ENCODE results near the gene RPTN. TPM values are rescaled to one million over a fixed set of nuclear protein-coding genes. Genes with fewer than 3 reads are reported as not detected.

The RPTN gene
- total RNA-seq, 1 experiment from 2014 or later = not detected

DNA sequence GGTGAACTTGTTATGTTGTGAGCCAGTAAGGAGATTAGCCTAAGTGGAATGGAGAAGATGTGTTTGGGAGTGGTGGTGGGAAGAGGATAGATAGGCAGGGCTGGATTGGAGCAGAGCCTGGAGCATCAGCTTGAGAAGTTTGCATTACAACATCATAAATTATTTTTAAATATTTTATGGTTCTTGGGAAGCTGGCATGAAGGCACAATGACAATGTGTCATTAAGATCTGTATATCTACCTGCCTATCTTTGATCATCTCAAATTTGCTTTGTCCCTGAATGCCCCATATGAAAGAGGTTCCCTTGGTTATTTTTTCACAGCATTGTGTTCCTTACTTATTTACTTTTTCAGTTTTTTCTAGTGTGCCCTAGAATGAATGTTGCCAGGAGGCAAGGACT is 32.7 kb upstream of the RPTN start:
- Mint-ChIP-seq H3K27me3 (ENCODE audit: insufficient read depth, unreplicated experiment) (peaks cover 11% of the 10 kb centered on the region), H3K4me3 (ENCODE audit: unreplicated experiment) (peak overlapping the region; percentile 3), H3K36me3 (ENCODE audit: insufficient read depth, unreplicated experiment) (no peaks in the 10 kb centered on the region), H3K9me3 (ENCODE audit: unreplicated experiment) (no peaks in the 10 kb centered on the region), H3K27ac (ENCODE audit: low read depth, unreplicated experiment) (no peak overlapping the region), H3K4me1 (ENCODE audit: insufficient read depth, unreplicated experiment) (peaks cover 31% of the 10 kb centered on the region)
- no TSS peak for BruUV-seq (replicated peaks)
- ChIA-PET CTCF (interaction anchor here (1.0 to 3.4 kb wide), 8 partner anchors 32 to 353 kb away, joined by 3 to 25 read pairs (median 11); partner anchors contain the start of gene HRNR), POLR2A (interaction anchor here (0.6 to 2.6 kb wide), 10 partner anchors 20 to 267 kb away, joined by 3 to 22 read pairs (median 4); partner anchors contain the start of gene S100A11)
- DNase-seq (ENCODE audit: unreplicated experiment) = no peak
- intact Hi-C loops (cut with micrococcal nuclease) = loop anchor here (2.0 kb wide), 1 partner anchor 341 kb away; no protein-coding TSS in a partner anchor
- TF ChIP-seq, protein P1, sequence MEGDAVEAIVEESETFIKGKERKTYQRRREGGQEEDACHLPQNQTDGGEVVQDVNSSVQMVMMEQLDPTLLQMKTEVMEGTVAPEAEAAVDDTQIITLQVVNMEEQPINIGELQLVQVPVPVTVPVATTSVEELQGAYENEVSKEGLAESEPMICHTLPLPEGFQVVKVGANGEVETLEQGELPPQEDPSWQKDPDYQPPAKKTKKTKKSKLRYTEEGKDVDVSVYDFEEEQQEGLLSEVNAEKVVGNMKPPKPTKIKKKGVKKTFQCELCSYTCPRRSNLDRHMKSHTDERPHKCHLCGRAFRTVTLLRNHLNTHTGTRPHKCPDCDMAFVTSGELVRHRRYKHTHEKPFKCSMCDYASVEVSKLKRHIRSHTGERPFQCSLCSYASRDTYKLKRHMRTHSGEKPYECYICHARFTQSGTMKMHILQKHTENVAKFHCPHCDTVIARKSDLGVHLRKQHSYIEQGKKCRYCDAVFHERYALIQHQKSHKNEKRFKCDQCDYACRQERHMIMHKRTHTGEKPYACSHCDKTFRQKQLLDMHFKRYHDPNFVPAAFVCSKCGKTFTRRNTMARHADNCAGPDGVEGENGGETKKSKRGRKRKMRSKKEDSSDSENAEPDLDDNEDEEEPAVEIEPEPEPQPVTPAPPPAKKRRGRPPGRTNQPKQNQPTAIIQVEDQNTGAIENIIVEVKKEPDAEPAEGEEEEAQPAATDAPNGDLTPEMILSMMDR (IDR thresholded peaks at IDR 0.05; ENCODE audit: unreplicated experiment) = no peak

DNA sequence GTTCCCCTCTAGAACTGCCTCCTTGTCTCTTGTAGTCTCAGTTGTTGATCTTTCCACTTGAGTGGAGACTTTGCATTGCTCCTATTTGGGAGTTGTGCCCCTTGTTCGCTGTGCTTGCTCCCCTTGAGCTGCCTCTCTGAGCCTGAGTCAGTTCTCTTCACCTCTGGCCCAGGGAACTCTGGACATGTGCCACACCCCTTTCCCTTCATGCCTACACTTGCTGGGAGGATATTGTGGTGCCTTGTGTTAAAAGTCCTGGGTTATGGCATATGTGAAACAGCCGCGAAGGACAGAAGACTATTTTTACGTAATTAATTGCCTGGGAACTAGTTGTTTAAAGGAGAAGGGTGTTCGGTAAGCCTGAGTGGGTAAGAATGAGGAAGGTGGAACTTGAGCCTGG is 32.2 kb upstream of the RPTN start:
- intact Hi-C loops (cut with micrococcal nuclease) = loop anchor here (2.0 kb wide), 1 partner anchor 342 kb away; no protein-coding TSS in a partner anchor
- H3K27ac Mint-ChIP-seq (ENCODE audit: low read depth, unreplicated experiment) = no peak overlapping the region
- H3K4me3 Mint-ChIP-seq (ENCODE audit: unreplicated experiment) = peak overlapping the region; percentile 3
- peak; percentile 95 for DNase-seq (ENCODE audit: unreplicated experiment)
- CTCF ChIA-PET = interaction anchor here (0.7 to 3.4 kb wide), 13 partner anchors 32 to 354 kb away, joined by 3 to 25 read pairs (median 5); partner anchors contain the start of gene HRNR
- peaks cover 11% of the 10 kb centered on the region for H3K27me3 Mint-ChIP-seq (ENCODE audit: insufficient read depth, unreplicated experiment)
- no TSS peak for BruUV-seq (replicated peaks)
- TF ChIP-seq, protein P1 (IDR thresholded peaks at IDR 0.05; ENCODE audit: unreplicated experiment) = no peak
- H3K4me1 Mint-ChIP-seq (ENCODE audit: insufficient read depth, unreplicated experiment) = peaks cover 32% of the 10 kb centered on the region
- H3K9me3 Mint-ChIP-seq (ENCODE audit: unreplicated experiment) = no peaks in the 10 kb centered on the region
- no peaks in the 10 kb centered on the region for H3K36me3 Mint-ChIP-seq (ENCODE audit: insufficient read depth, unreplicated experiment)
- POLR2A ChIA-PET = interaction anchor here (0.7 to 2.6 kb wide), 13 partner anchors 21 to 268 kb away, joined by 3 to 22 read pairs (median 4); partner anchors contain the start of genes HRNR and S100A11

DNA sequence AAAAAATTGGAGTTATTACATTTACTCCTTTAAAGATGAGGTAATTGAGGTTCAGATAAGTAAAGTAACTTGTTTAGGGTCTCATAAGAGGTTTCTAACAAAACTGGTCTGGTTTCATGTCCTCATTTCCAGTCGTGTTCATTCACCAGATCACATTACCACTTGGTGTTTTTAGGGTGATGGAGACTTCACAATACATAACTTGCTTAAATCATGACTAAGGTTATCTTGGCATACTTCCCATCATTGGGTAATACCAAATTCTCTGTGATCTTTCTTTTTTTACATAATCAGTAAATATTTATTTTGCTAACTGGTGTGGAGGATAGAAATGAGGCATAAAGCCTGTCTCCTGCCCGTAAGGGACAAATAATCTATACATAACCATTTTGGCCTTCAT is 31.6 kb upstream of the RPTN start:
- POLR2A ChIA-PET = interaction anchor here (0.8 to 2.6 kb wide), 10 partner anchors 34 to 268 kb away, joined by 3 to 22 read pairs (median 4); partner anchors contain the start of gene HRNR
- H3K4me3 Mint-ChIP-seq (ENCODE audit: unreplicated experiment) = no peak overlapping the region
- peak; percentile 98 for DNase-seq (ENCODE audit: unreplicated experiment)
- H3K4me1 Mint-ChIP-seq (ENCODE audit: insufficient read depth, unreplicated experiment) = peaks cover 33% of the 10 kb centered on the region
- no peaks in the 10 kb centered on the region for H3K36me3 Mint-ChIP-seq (ENCODE audit: insufficient read depth, unreplicated experiment)
- intact Hi-C loops (cut with micrococcal nuclease) = loop anchor here (2.0 kb wide), 1 partner anchor 342 kb away; no protein-coding TSS in a partner anchor
- H3K27ac Mint-ChIP-seq (ENCODE audit: low read depth, unreplicated experiment) = peak overlapping the region; percentile 1
- CTCF ChIA-PET = interaction anchor here (0.8 to 3.4 kb wide), 12 partner anchors 33 to 355 kb away, joined by 3 to 25 read pairs (median 5); partner anchors contain the start of gene HRNR
- H3K9me3 Mint-ChIP-seq (ENCODE audit: unreplicated experiment) = no peaks in the 10 kb centered on the region
- TF ChIP-seq, protein P1 (IDR thresholded peaks at IDR 0.05; ENCODE audit: unreplicated experiment) = no peak
- peaks cover 11% of the 10 kb centered on the region for H3K27me3 Mint-ChIP-seq (ENCODE audit: insufficient read depth, unreplicated experiment)
- BruUV-seq (replicated peaks) = no TSS peak

DNA sequence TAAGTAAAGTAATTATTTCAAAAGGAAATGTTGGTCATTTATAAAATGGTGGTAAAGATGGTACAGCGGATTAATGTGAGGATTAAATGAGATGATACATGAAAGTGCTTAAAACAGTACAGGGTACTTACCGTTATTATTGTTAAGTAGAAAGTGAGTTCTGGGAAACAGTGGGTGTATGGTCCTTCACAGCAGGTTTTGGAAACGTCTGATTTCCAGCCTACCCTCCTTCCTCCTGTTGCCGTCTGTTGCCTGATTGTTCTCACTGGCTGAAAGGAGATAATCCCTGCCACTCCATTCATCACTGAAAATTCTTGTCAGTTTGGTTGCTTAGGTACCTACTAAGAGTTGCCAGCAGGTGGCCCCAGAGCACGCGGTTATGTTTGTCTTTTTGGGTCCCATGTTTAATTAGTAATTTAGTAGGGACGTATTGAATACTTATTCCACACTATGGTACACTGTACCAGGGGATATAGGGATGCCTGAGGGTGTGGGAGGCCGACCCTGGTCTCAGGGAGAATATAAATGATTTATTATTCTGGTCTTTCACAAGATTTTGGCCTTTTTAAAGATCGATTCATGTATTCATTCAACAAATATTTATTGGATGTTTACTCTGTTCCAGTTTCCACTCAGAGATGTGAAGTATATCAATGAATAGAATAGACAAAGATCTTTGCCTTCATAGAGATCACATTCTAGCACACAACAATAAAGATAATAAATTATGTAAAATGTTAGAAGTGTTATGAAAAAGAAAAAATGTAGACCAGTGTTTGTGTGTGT is 30.8 kb upstream of the RPTN start:
- peak; percentile 90 for DNase-seq (ENCODE audit: unreplicated experiment)
- CTCF ChIA-PET = interaction anchor here (0.6 to 16.4 kb wide), 22 partner anchors 9 to 344 kb away, joined by 3 to 517 read pairs (median 7); partner anchors contain the start of gene HRNR
- Mint-ChIP-seq H3K27me3 (ENCODE audit: insufficient read depth, unreplicated experiment) (peaks cover 11% of the 10 kb centered on the region), H3K36me3 (ENCODE audit: insufficient read depth, unreplicated experiment) (no peaks in the 10 kb centered on the region), H3K9me3 (ENCODE audit: unreplicated experiment) (no peaks in the 10 kb centered on the region), H3K4me3 (ENCODE audit: unreplicated experiment) (peak overlapping the region; percentile 60), H3K27ac (ENCODE audit: low read depth, unreplicated experiment) (peak overlapping the region; percentile 1), H3K4me1 (ENCODE audit: insufficient read depth, unreplicated experiment) (peaks cover 41% of the 10 kb centered on the region)
- BruUV-seq (replicated peaks) = no TSS peak
- intact Hi-C loops (cut with micrococcal nuclease) = loop anchor here (1.0 to 10.0 kb wide), 6 partner anchors 37 to 343 kb away; no protein-coding TSS in a partner anchor
- TF ChIP-seq, protein P1 (IDR thresholded peaks at IDR 0.05; ENCODE audit: unreplicated experiment) = peak; percentile 91
- POLR2A ChIA-PET = interaction anchor here (1.3 kb wide), 1 partner anchor 21 kb away, joined by 4 read pairs; no protein-coding TSS in a partner anchor
